IMR-90 (cell line): ENCODE data around the gene UFC1. TPM values are rescaled to one million over a fixed set of nuclear protein-coding genes. Genes with fewer than 3 reads are reported as not detected.

ENCODE experiments used
- ATAC-seq: fragments of 200-7000 bp; cut with Tn5 transposase; 2 replicates; pipeline ENCODE4 v1.9.1; 2020; ENCODE audit warnings: low read depth, mild to moderate bottlenecking, moderate library complexity
- BruUV-seq: library from RNA; stranded (reverse); fragments of 400-500 nt; replicated peaks from 2 replicates; lab custom pipeline; 2021; lab: Mats Ljungman, UMichigan
- CTCF ChIA-PET: fragments of 300-600 bp; formaldehyde crosslinking; extraction: SDS; loops from one replicate; lab custom pipeline; 2021; ENCODE audit warnings: antibody characterized with exemption; lab: Yijun Ruan, JAX
- POLR2A ChIA-PET: fragments of 300-600 bp; sonication (Branson Sonifier 250); formaldehyde crosslinking; loops from one replicate; lab custom pipeline; 2022; ENCODE audit warnings: antibody characterized with exemption; ENCODE audit not compliant: unreplicated experiment; lab: Charles Lee
- DNase-seq: peaks from one replicate; pipeline ENCODE4 v3.0.0; 2013
- H2AFZ ChIP-seq: replicated peaks from 2 replicates; pipeline ENCODE3; 2013; ENCODE audit warnings: low read length, mild to moderate bottlenecking; ENCODE audit not compliant: poor library complexity
- H2AK5ac ChIP-seq: 2 replicates; pipeline ENCODE4 v1.6.1; 2013; ENCODE audit warnings: low read depth, low read length, inconsistent platforms
- H2AK9ac ChIP-seq: replicated peaks from 2 replicates; pipeline ENCODE3; 2013; ENCODE audit warnings: mild to moderate bottlenecking, low read depth, low read length, moderate library complexity; ENCODE audit not compliant: poor library complexity
- H2BK120ac ChIP-seq: 2 replicates; pipeline ENCODE4 v1.6.1; 2013; ENCODE audit warnings: low read depth, low read length, inconsistent platforms
- H2BK15ac ChIP-seq: 3 replicates; pipeline ENCODE4 v1.6.1; 2013; ENCODE audit warnings: low read depth, low read length, inconsistent platforms
- H2BK20ac ChIP-seq: 2 replicates; pipeline ENCODE4 v1.6.1; 2013; ENCODE audit warnings: low read depth, mild to moderate bottlenecking, inconsistent platforms, low read length, moderate library complexity
- H2BK5ac ChIP-seq: 2 replicates; pipeline ENCODE4 v1.6.1; 2013; ENCODE audit warnings: mild to moderate bottlenecking, low read depth, low read length, inconsistent platforms; ENCODE audit not compliant: poor library complexity, severe bottlenecking
- H3K14ac ChIP-seq: replicated peaks from 2 replicates; pipeline ENCODE4 v1.6.1; 2013; ENCODE audit warnings: low read depth, low read length, inconsistent platforms
- H3K18ac ChIP-seq: 2 replicates; pipeline ENCODE4 v1.6.1; 2013; ENCODE audit warnings: low read depth, low read length, control low read depth
- H3K23ac ChIP-seq: 2 replicates; pipeline ENCODE4 v1.6.1; 2013; ENCODE audit warnings: low read depth, low read length, inconsistent platforms
- H3K27ac ChIP-seq: 2 replicates; pipeline ENCODE4 v1.5.1; 2013; ENCODE audit warnings: mild to moderate bottlenecking, control low read depth, low read length; ENCODE audit not compliant: insufficient read depth
- H3K27me3 ChIP-seq: 2 replicates; pipeline ENCODE4 v1.6.1; 2013; ENCODE audit warnings: low read length; ENCODE audit not compliant: control insufficient read depth, insufficient read depth
- H3K36me3 ChIP-seq: 2 replicates; pipeline ENCODE4 v1.6.1; 2013; ENCODE audit warnings: low read length, mixed read lengths; ENCODE audit not compliant: control insufficient read depth, insufficient read depth
- H3K4ac ChIP-seq: 2 replicates; pipeline ENCODE4 v1.6.1; 2013; ENCODE audit warnings: low read depth, low read length, inconsistent platforms
- H3K4me1 ChIP-seq: 2 replicates; pipeline ENCODE4 v1.6.1; 2013; ENCODE audit warnings: low read length, mixed read lengths; ENCODE audit not compliant: control insufficient read depth, insufficient read depth
- H3K4me2 ChIP-seq: 2 replicates; pipeline ENCODE4 v1.6.1; 2013; ENCODE audit warnings: low read depth, mild to moderate bottlenecking, control low read depth, low read length, moderate library complexity
- H3K4me3 ChIP-seq: 2 replicates; pipeline ENCODE4 v1.5.1; 2013; ENCODE audit warnings: low read depth, mild to moderate bottlenecking, control low read depth, low read length, moderate library complexity; ENCODE audit not compliant: insufficient read depth
- H3K56ac ChIP-seq: 2 replicates; pipeline ENCODE4 v1.6.1; 2013; ENCODE audit warnings: low read length, inconsistent platforms; ENCODE audit not compliant: insufficient read depth; ENCODE audit errors: extremely low read depth
- H3K79me1 ChIP-seq, 2 experiments: 2 replicates each; pipeline ENCODE4 v1.6.1; 2013; ENCODE audit warnings: low read length in 2 of 2, inconsistent platforms in 1 of 2, low read depth in 1 of 2
- H3K9ac ChIP-seq: 2 replicates; pipeline ENCODE4 v1.6.1; 2013; ENCODE audit warnings: low read depth, low read length, control low read depth
- H3K9me1 ChIP-seq: 2 replicates; pipeline ENCODE4 v1.6.1; 2013; ENCODE audit warnings: low read length, inconsistent platforms; ENCODE audit not compliant: insufficient read depth
- H3K9me3 ChIP-seq: 2 replicates; pipeline ENCODE4 v1.6.1; 2013; ENCODE audit warnings: low read length; ENCODE audit not compliant: control insufficient read depth, insufficient read depth
- H4K20me1 ChIP-seq: 2 replicates; pipeline ENCODE4 v1.6.1; 2013; ENCODE audit warnings: low read length, inconsistent platforms; ENCODE audit not compliant: insufficient read depth
- H4K5ac ChIP-seq: 2 replicates; pipeline ENCODE4 v1.6.1; 2013; ENCODE audit warnings: mild to moderate bottlenecking, low read depth, low read length, control low read depth
- H4K8ac ChIP-seq, 2 experiments: 2 replicates each; pipeline ENCODE4 v1.6.1; 2013; ENCODE audit warnings: low read depth in 2 of 2, low read length in 2 of 2, control low read depth in 1 of 2, inconsistent platforms in 1 of 2
- H4K91ac ChIP-seq: 2 replicates; pipeline ENCODE4 v1.6.1; 2013; ENCODE audit warnings: low read depth, low read length, inconsistent platforms; ENCODE audit not compliant: insufficient read depth
- BHLHE40 ChIP-seq: fragments of 150-350 bp; IDR thresholded peaks from 2 replicates; pipeline ENCODE4 v1.6.1; 2016; ENCODE audit warnings: mild to moderate bottlenecking, low read depth, low read length
- CHD1 ChIP-seq: IDR thresholded peaks from 2 replicates; pipeline ENCODE4 v1.6.1; 2012; ENCODE audit warnings: low read depth, low read length, improper control_type of control experiment
- FOS ChIP-seq: fragments of 150-350 bp; IDR thresholded peaks from 2 replicates; pipeline ENCODE4 v1.6.1; 2016; ENCODE audit warnings: low read depth, low read length
- MAFK ChIP-seq: IDR thresholded peaks from 2 replicates; pipeline ENCODE4 v1.6.1; 2012; ENCODE audit warnings: low read depth, low read length, improper control_type of control experiment
- MAZ ChIP-seq: IDR thresholded peaks from 2 replicates; pipeline ENCODE4 v1.6.1; 2012; ENCODE audit warnings: low read depth, mild to moderate bottlenecking, low read length, improper control_type of control experiment, moderate library complexity, borderline replicate concordance
- MXI1 ChIP-seq: IDR thresholded peaks from 2 replicates; pipeline ENCODE4 v1.6.1; 2012; ENCODE audit warnings: low read depth, mild to moderate bottlenecking, low read length, moderate library complexity, borderline replicate concordance
- NFE2L2 ChIP-seq: fragments of 150-350 bp; IDR thresholded peaks from 2 replicates; pipeline ENCODE4 v1.6.1; 2016; ENCODE audit warnings: low read depth, mild to moderate bottlenecking, low read length
- POLR2A ChIP-seq: IDR thresholded peaks from 2 replicates; pipeline ENCODE4 v1.6.1; 2012; ENCODE audit warnings: mild to moderate bottlenecking, low read depth, low read length
- RAD21 ChIP-seq: IDR thresholded peaks from 2 replicates; pipeline ENCODE4 v1.6.1; 2012; ENCODE audit warnings: low read length, improper control_type of control experiment
- RCOR1 ChIP-seq: IDR thresholded peaks from 2 replicates; pipeline ENCODE4 v1.6.1; 2012; ENCODE audit warnings: mild to moderate bottlenecking, low read length, improper control_type of control experiment; ENCODE audit not compliant: insufficient replicate concordance
- RFX5 ChIP-seq: IDR thresholded peaks from 2 replicates; pipeline ENCODE4 v1.8.0; 2012; ENCODE audit warnings: low read depth, mild to moderate bottlenecking, low read length, moderate library complexity
- SMC3 ChIP-seq: fragments of 150-350 bp; IDR thresholded peaks from 2 replicates; pipeline ENCODE4 v1.6.1; 2016; ENCODE audit warnings: low read depth, mild to moderate bottlenecking, antibody characterized with exemption, low read length, moderate library complexity
- WGBS, 2 experiments: methylation state at CpG; one replicate each; pipeline versions ENCODE4 v1.1.5 to v1.1.7; 2013; ENCODE audit warnings: missing lambda C conversion rate in 2 of 2; ENCODE audit not compliant: insufficient read length in 1 of 2; ENCODE audit errors: extremely low coverage in 2 of 2; 5-methylcytosine and 5-hydroxymethylcytosine counted together
- dilution Hi-C: fragments of 300-500 bp; cut with HindIII; formaldehyde crosslinking; loops from one replicate; pipeline ENCODE4 v1.14.3; 2018; ENCODE audit warnings: low sequenced_read_pairs; ENCODE audit not compliant: unreplicated experiment
- in situ Hi-C: fragments of 300-500 bp; cut with MboI; formaldehyde crosslinking; loops from 3 replicates; pipeline ENCODE4 v1.14.3; 2019; ENCODE audit warnings: low sequenced_read_pairs, inconsistent platforms, mixed read lengths
- intact Hi-C: fragments of 100-400 bp; cut with micrococcal nuclease; formaldehyde crosslinking; loops from 2 replicates; pipeline ENCODE4 v1.10.0; 2022
- polyA plus RNA-seq, 3 experiments: library from polyadenylated mRNA; depleted of rRNA; stranded (reverse); fragments of >200 nt; gene quantifications; 2 replicates each; pipeline ENCODE4 v1.2.3, GENCODE V29; 2012; ENCODE audit warnings: low replicate concordance in 1 of 3
- total RNA-seq: library from RNA; depleted of rRNA; stranded (reverse); fragments of >200 nt; gene quantifications from 2 replicates; pipeline ENCODE4 v1.2.3, GENCODE V29; 2012
- TF ChIP-seq, protein P1 (sequence below): conservative IDR thresholded peaks from 2 replicates; pipeline ENCODE4 v1.5.1; 2012; ENCODE audit warnings: mild to moderate bottlenecking, low read depth, low read length, improper control_type of control experiment
- TF ChIP-seq, protein P2 (sequence below): fragments of 150-350 bp; IDR thresholded peaks from 2 replicates; pipeline ENCODE4 v1.6.1; 2016; ENCODE audit warnings: low read depth, mild to moderate bottlenecking, low read length, moderate library complexity, borderline replicate concordance

Gene UFC1
- total and polyA plus RNA-seq, 2 of the 4 experiments (the other 2 are of a cell fraction), result 134 to 140 TPM

DNA sequence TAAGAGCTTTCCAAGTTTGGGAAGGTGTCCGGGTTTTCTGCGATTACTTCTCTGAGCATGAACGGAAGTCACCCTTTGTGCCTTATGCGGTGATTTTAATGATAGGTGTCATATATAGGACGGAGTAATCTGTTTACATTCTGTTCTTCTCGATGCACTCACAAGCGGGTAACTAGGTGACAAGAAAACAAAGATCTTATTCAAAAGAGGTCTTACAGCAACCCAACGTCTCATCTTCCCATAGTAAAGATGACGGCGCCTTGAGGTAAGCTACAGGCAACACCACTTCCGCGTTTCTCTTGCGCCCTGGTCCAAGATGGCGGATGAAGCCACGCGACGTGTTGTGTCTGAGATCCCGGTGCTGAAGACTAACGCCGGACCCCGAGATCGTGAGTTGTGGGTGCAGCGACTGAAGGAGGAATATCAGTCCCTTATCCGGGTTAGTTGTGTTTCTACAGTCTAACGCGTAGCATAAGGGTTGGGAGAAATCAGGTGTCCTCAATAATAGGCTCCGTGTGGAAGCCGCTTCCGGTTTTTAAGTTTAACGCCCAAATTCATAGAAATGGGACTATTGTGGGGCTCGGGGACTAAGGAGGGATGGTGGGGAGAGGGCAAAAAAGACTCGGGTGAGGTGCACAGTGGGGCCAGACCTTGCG is at the start of gene UFC1 (continued):
- TF ChIP-seq CHD1 (no peak), BHLHE40 (0 out of 2 replicates have a peak, but pooled peaks have one; percentile 10), RAD21 (no peak), MAFK (no peak), POLR2A (peak; percentile 93)

DNA sequence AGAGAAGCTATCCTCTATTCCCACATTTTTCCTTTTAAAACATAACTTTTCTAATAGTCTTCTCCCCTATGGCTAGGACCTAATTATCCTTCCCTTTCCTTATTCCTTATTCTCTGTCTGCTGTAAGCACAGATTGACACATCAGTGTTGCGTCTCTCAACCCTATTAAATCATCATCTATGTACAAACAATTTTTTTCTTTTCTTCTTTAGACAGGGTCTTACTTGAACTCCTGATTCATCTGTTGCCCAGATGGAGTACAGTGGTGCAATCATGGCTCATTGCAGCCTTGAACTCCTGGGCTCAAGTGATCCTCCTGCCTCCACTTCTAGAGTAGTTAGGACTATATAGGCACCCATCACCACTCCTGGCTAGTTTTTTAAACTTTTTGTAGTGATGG is 47.3 kb upstream of the UFC1 start:
- no peak overlapping the region for H3K4me2 ChIP-seq
- no peak overlapping the region for H2BK120ac ChIP-seq
- H3K4me3 ChIP-seq, result no peak overlapping the region
- H2AK5ac ChIP-seq, result no peak overlapping the region
- dilution Hi-C loops (no loop called here), in situ Hi-C loops (no loop called here), intact Hi-C loops (no loop called here)
- no peak overlapping the region for H3K14ac ChIP-seq
- no peaks in the 10 kb centered on the region for H3K27me3 ChIP-seq
- H3K36me3 ChIP-seq, result peaks cover 15% of the 10 kb centered on the region
- POLR2A ChIA-PET, result no interaction called here
- WGBS, 2 experiments, result 80% methylated on average over 1 of the region's 1 CpG; no CpG with 5 or more reads in 1 of the 2 experiments
- H4K8ac ChIP-seq, result no peak overlapping the region
- CTCF ChIA-PET, result interaction anchor here (1.4 kb wide), 1 partner anchor 9 kb away, joined by 4 read pairs; no protein-coding TSS in a partner anchor
- H4K91ac ChIP-seq, result no peak overlapping the region
- H2BK15ac ChIP-seq, result no peak overlapping the region
- no peak overlapping the region for H3K27ac ChIP-seq
- no peak overlapping the region for H2BK20ac ChIP-seq
- H3K9me1 ChIP-seq, result no peaks in the 10 kb centered on the region
- H3K56ac ChIP-seq, result no peak overlapping the region
- ATAC-seq, result no peak
- no peak overlapping the region for H3K9ac ChIP-seq
- no peak overlapping the region for H2AFZ ChIP-seq
- DNase-seq, result no peak
- H2BK5ac ChIP-seq, result no peak overlapping the region
- no peak overlapping the region for H3K18ac ChIP-seq
- peaks cover 11 to 56% of the 10 kb centered on the region in 2 experiments for H3K79me1 ChIP-seq
- BruUV-seq, result no TSS peak
- H4K20me1 ChIP-seq, result peaks cover 44% of the 10 kb centered on the region
- no peak overlapping the region for H4K5ac ChIP-seq
- H3K4me1 ChIP-seq, result no peaks in the 10 kb centered on the region
- H3K4ac ChIP-seq, result no peak overlapping the region
- H2AK9ac ChIP-seq, result no peak overlapping the region
- no peaks in the 10 kb centered on the region for H3K9me3 ChIP-seq
- no peak overlapping the region for H3K23ac ChIP-seq
- TF ChIP-seq FOS, result no peak
- no peak for TF ChIP-seq RCOR1
- no peak for TF ChIP-seq SMC3
- TF ChIP-seq MXI1, result no peak
- TF ChIP-seq MAZ, result no peak
- no peak for TF ChIP-seq MAFK
- TF ChIP-seq BHLHE40, result no peak
- TF ChIP-seq RAD21, result no peak
- TF ChIP-seq CHD1, result no peak
- TF ChIP-seq POLR2A, result no peak
- TF ChIP-seq NFE2L2, result no peak
- no peak for TF ChIP-seq RFX5
- TF ChIP-seq, protein P1, sequence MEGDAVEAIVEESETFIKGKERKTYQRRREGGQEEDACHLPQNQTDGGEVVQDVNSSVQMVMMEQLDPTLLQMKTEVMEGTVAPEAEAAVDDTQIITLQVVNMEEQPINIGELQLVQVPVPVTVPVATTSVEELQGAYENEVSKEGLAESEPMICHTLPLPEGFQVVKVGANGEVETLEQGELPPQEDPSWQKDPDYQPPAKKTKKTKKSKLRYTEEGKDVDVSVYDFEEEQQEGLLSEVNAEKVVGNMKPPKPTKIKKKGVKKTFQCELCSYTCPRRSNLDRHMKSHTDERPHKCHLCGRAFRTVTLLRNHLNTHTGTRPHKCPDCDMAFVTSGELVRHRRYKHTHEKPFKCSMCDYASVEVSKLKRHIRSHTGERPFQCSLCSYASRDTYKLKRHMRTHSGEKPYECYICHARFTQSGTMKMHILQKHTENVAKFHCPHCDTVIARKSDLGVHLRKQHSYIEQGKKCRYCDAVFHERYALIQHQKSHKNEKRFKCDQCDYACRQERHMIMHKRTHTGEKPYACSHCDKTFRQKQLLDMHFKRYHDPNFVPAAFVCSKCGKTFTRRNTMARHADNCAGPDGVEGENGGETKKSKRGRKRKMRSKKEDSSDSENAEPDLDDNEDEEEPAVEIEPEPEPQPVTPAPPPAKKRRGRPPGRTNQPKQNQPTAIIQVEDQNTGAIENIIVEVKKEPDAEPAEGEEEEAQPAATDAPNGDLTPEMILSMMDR, result no peak
- TF ChIP-seq, protein P2, sequence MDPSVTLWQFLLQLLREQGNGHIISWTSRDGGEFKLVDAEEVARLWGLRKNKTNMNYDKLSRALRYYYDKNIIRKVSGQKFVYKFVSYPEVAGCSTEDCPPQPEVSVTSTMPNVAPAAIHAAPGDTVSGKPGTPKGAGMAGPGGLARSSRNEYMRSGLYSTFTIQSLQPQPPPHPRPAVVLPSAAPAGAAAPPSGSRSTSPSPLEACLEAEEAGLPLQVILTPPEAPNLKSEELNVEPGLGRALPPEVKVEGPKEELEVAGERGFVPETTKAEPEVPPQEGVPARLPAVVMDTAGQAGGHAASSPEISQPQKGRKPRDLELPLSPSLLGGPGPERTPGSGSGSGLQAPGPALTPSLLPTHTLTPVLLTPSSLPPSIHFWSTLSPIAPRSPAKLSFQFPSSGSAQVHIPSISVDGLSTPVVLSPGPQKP, result no peak
